NT2/D1 (cell line): ENCODE data around the gene VPS8.
"Not testable (repeated sequence)": the region's sequence is repeated elsewhere in the genome, so short reads cannot be mapped to it uniquely, and the experiment has no call there.

Experiments used
- SUZ12 ChIP-seq: IDR thresholded peaks from 2 replicates; pipeline ENCODE4 v1.6.1; 2011; ENCODE audit not compliant: insufficient read length, insufficient read depth; ENCODE audit errors: extremely low read depth
- YY1 ChIP-seq: IDR thresholded peaks from 2 replicates; pipeline ENCODE4 v1.6.1; 2011; ENCODE audit not compliant: insufficient read length, insufficient read depth
- ZNF274 ChIP-seq: IDR thresholded peaks from 2 replicates; pipeline ENCODE4 v1.6.1; 2011; ENCODE audit warnings: mild to moderate bottlenecking, low read depth, low read length

- TF ChIP-seq ZNF274, YY1, SUZ12: not testable (repeated sequence)
These were observed 95.1 kb downstream of the VPS8 start for GRCh38 chr3:184907031-184907430.
